ENCODE data around the gene GRIA1. TPM values are rescaled to one million over a fixed set of nuclear protein-coding genes. Genes with fewer than 3 reads are reported as not detected.
A peak's percentile ranks its signal among the peaks of the same experiment; 100 is the strongest.

Gene GRIA1
- total and polyA plus RNA-seq, 5 donors from 2014 or later = not detected

GRCh38 chr5:153767221-153768188 is 277.0 kb downstream of the GRIA1 start:
- no peaks in the 10 kb centered on the region for H3K36me3 Mint-ChIP-seq
- H3K9me3 Mint-ChIP-seq = peaks cover 0 to 3% (median 0%) of the 10 kb centered on the region in 7 donors
- ATAC-seq (ENCODE audit: low read depth in 2 of 2) (no peak), DNase-seq (no peak)
- H3K4me3 ChIP-seq (ENCODE audit: low read depth, low read length) = no peak overlapping the region
- no peak overlapping the region for H3K27ac ChIP-seq (ENCODE audit: insufficient read depth, low read length, poor library complexity, severe bottlenecking)
- H3K4me1 ChIP-seq (ENCODE audit: control insufficient read depth, insufficient read depth, low read length, poor library complexity, severe bottlenecking) = no peaks in the 10 kb centered on the region
- H3K36me3 ChIP-seq (ENCODE audit: control insufficient read depth, insufficient read depth, low read length) = no peaks in the 10 kb centered on the region
- no peak overlapping the region for H3K27ac Mint-ChIP-seq
- H3K4me1 Mint-ChIP-seq = no peaks in the 10 kb centered on the region
- H3K27me3 Mint-ChIP-seq = no peaks in the 10 kb centered on the region
- no peaks in the 10 kb centered on the region for H3K9me3 ChIP-seq (ENCODE audit: control insufficient read depth in 2 of 2, low read length in 2 of 2)
- H3K27me3 ChIP-seq (ENCODE audit: control insufficient read depth, insufficient read depth, low read length) = no peaks in the 10 kb centered on the region
- H3K4me3 Mint-ChIP-seq = no peak overlapping the region

- H3K36me3 Mint-ChIP-seq = no peaks in the 10 kb centered on the region
- Histone ChIP-seq H3K4me1 (ENCODE audit: control insufficient read depth, insufficient read depth, low read length, poor library complexity, severe bottlenecking) (no peaks in the 10 kb centered on the region), H3K36me3 (ENCODE audit: control insufficient read depth, insufficient read depth, low read length) (no peaks in the 10 kb centered on the region), H3K9me3 (ENCODE audit: control insufficient read depth in 2 of 2, low read length in 2 of 2) (no peaks in the 10 kb centered on the region), H3K4me3 (ENCODE audit: low read depth, low read length) (no peak overlapping the region), H3K27me3 (ENCODE audit: control insufficient read depth, insufficient read depth, low read length) (no peaks in the 10 kb centered on the region), H3K27ac (ENCODE audit: insufficient read depth, low read length, poor library complexity, severe bottlenecking) (no peak overlapping the region)
- H3K27ac Mint-ChIP-seq = no peak overlapping the region
- no peaks in the 10 kb centered on the region for H3K4me1 Mint-ChIP-seq
- DNase-seq = no peak
- no peaks in the 10 kb centered on the region for H3K27me3 Mint-ChIP-seq
- no peak overlapping the region for H3K4me3 Mint-ChIP-seq
- H3K9me3 Mint-ChIP-seq = peaks cover 0 to 4% (median 0%) of the 10 kb centered on the region in 7 donors
- ATAC-seq (ENCODE audit: low read depth in 2 of 2) = no peak
Measured at GRCh38 chr5:153770066-153770465, 279.6 kb downstream of the GRIA1 start.

- Mint-ChIP-seq H3K9me3 (peaks cover 0 to 8% (median 4%) of the 10 kb centered on the region in 7 donors), H3K27me3 (no peaks in the 10 kb centered on the region), H3K4me3 (no peak overlapping the region), H3K4me1 (no peaks in the 10 kb centered on the region), H3K36me3 (no peaks in the 10 kb centered on the region), H3K27ac (no peak overlapping the region)
- no peaks in the 10 kb centered on the region for H3K36me3 ChIP-seq (ENCODE audit: control insufficient read depth, insufficient read depth, low read length)
- DNase-seq (no peak), ATAC-seq (ENCODE audit: low read depth in 2 of 2) (no peak)
- no peak overlapping the region for H3K27ac ChIP-seq (ENCODE audit: insufficient read depth, low read length, poor library complexity, severe bottlenecking)
- H3K4me1 ChIP-seq (ENCODE audit: control insufficient read depth, insufficient read depth, low read length, poor library complexity, severe bottlenecking) = no peaks in the 10 kb centered on the region
- H3K9me3 ChIP-seq (ENCODE audit: control insufficient read depth in 2 of 2, low read length in 2 of 2) = no peaks in the 10 kb centered on the region
- no peaks in the 10 kb centered on the region for H3K27me3 ChIP-seq (ENCODE audit: control insufficient read depth, insufficient read depth, low read length)
- H3K4me3 ChIP-seq (ENCODE audit: low read depth, low read length) = no peak overlapping the region
Measured at GRCh38 chr5:153774686-153775085, 284.2 kb downstream of the GRIA1 start.

GRCh38 chr5:153775923-153776322 is 285.5 kb downstream of the GRIA1 start:
- Mint-ChIP-seq H3K27ac (no peak overlapping the region), H3K27me3 (no peaks in the 10 kb centered on the region), H3K4me3 (no peak overlapping the region), H3K4me1 (no peaks in the 10 kb centered on the region), H3K36me3 (no peaks in the 10 kb centered on the region), H3K9me3 (peaks cover 0 to 8% (median 4%) of the 10 kb centered on the region in 7 donors)
- Histone ChIP-seq H3K4me1 (ENCODE audit: control insufficient read depth, insufficient read depth, low read length, poor library complexity, severe bottlenecking) (no peaks in the 10 kb centered on the region), H3K27me3 (ENCODE audit: control insufficient read depth, insufficient read depth, low read length) (no peaks in the 10 kb centered on the region), H3K9me3 (ENCODE audit: control insufficient read depth in 2 of 2, low read length in 2 of 2) (no peaks in the 10 kb centered on the region), H3K27ac (ENCODE audit: insufficient read depth, low read length, poor library complexity, severe bottlenecking) (no peak overlapping the region), H3K4me3 (ENCODE audit: low read depth, low read length) (no peak overlapping the region), H3K36me3 (ENCODE audit: control insufficient read depth, insufficient read depth, low read length) (no peaks in the 10 kb centered on the region)
- DNase-seq (no peak), ATAC-seq (ENCODE audit: low read depth in 2 of 2) (no peak)

- H3K36me3 ChIP-seq (ENCODE audit: control insufficient read depth, insufficient read depth, low read length) = no peaks in the 10 kb centered on the region
- no peaks in the 10 kb centered on the region for H3K27me3 Mint-ChIP-seq
- peaks cover 0 to 11% (median 2%) of the 10 kb centered on the region in 7 donors for H3K9me3 Mint-ChIP-seq
- no peak overlapping the region for H3K4me3 Mint-ChIP-seq
- no peaks in the 10 kb centered on the region for H3K4me1 Mint-ChIP-seq
- no peaks in the 10 kb centered on the region for H3K9me3 ChIP-seq (ENCODE audit: control insufficient read depth in 2 of 2, low read length in 2 of 2)
- no peak overlapping the region for H3K4me3 ChIP-seq (ENCODE audit: low read depth, low read length)
- H3K27me3 ChIP-seq (ENCODE audit: control insufficient read depth, insufficient read depth, low read length) = no peaks in the 10 kb centered on the region
- peak overlapping the region in 1 of 3 donors; percentile 6 for H3K27ac Mint-ChIP-seq
- no peaks in the 10 kb centered on the region for H3K4me1 ChIP-seq (ENCODE audit: control insufficient read depth, insufficient read depth, low read length, poor library complexity, severe bottlenecking)
- DNase-seq (no peak), ATAC-seq (ENCODE audit: low read depth in 2 of 2) (no peak)
- no peaks in the 10 kb centered on the region for H3K36me3 Mint-ChIP-seq
- no peak overlapping the region for H3K27ac ChIP-seq (ENCODE audit: insufficient read depth, low read length, poor library complexity, severe bottlenecking)
Measured at GRCh38 chr5:153777681-153778581, 287.5 kb downstream of the GRIA1 start.

- Mint-ChIP-seq H3K9me3 (peaks cover 0 to 8% (median 1%) of the 10 kb centered on the region in 7 donors), H3K4me3 (no peak overlapping the region), H3K27me3 (no peaks in the 10 kb centered on the region), H3K27ac (no peak overlapping the region), H3K4me1 (no peaks in the 10 kb centered on the region), H3K36me3 (no peaks in the 10 kb centered on the region)
- no peaks in the 10 kb centered on the region for H3K27me3 ChIP-seq (ENCODE audit: control insufficient read depth, insufficient read depth, low read length)
- H3K36me3 ChIP-seq (ENCODE audit: control insufficient read depth, insufficient read depth, low read length) = no peaks in the 10 kb centered on the region
- DNase-seq (no peak), ATAC-seq (ENCODE audit: low read depth in 2 of 2) (no peak)
- no peaks in the 10 kb centered on the region for H3K9me3 ChIP-seq (ENCODE audit: control insufficient read depth in 2 of 2, low read length in 2 of 2)
- H3K4me1 ChIP-seq (ENCODE audit: control insufficient read depth, insufficient read depth, low read length, poor library complexity, severe bottlenecking) = no peaks in the 10 kb centered on the region
- H3K4me3 ChIP-seq (ENCODE audit: low read depth, low read length) = no peak overlapping the region
- no peak overlapping the region for H3K27ac ChIP-seq (ENCODE audit: insufficient read depth, low read length, poor library complexity, severe bottlenecking)
Measured at GRCh38 chr5:153779836-153780235, 289.4 kb downstream of the GRIA1 start.

GRCh38 chr5:153780876-153781705 is 290.6 kb downstream of the GRIA1 start:
- H3K4me3 ChIP-seq (ENCODE audit: low read depth, low read length) = no peak overlapping the region
- H3K36me3 ChIP-seq (ENCODE audit: control insufficient read depth, insufficient read depth, low read length) = no peaks in the 10 kb centered on the region
- no peaks in the 10 kb centered on the region for H3K9me3 ChIP-seq (ENCODE audit: control insufficient read depth in 2 of 2, low read length in 2 of 2)
- no peaks in the 10 kb centered on the region for H3K27me3 Mint-ChIP-seq
- no peak for DNase-seq
- H3K9me3 Mint-ChIP-seq = peaks cover 0 to 5% (median 0%) of the 10 kb centered on the region in 7 donors
- no peak overlapping the region for H3K27ac ChIP-seq (ENCODE audit: insufficient read depth, low read length, poor library complexity, severe bottlenecking)
- no peaks in the 10 kb centered on the region for H3K4me1 ChIP-seq (ENCODE audit: control insufficient read depth, insufficient read depth, low read length, poor library complexity, severe bottlenecking)
- no peaks in the 10 kb centered on the region for H3K36me3 Mint-ChIP-seq
- peaks cover 2% of the 10 kb centered on the region for H3K27me3 ChIP-seq (ENCODE audit: control insufficient read depth, insufficient read depth, low read length)
- H3K4me3 Mint-ChIP-seq = no peak overlapping the region
- ATAC-seq (ENCODE audit: low read depth in 2 of 2) = no peak
- H3K4me1 Mint-ChIP-seq = no peaks in the 10 kb centered on the region
- H3K27ac Mint-ChIP-seq = no peak overlapping the region
